Fibroblast of mammary gland (primary cell): ENCODE measurements around the gene TBC1D24.

Experiments
- DNase-seq: peaks from one replicate; pipeline ENCODE4 v3.0.0-alpha.2; 2010; ENCODE audit warnings: low read depth
- H3K4me3 ChIP-seq: 2 replicates; pipeline ENCODE4 v1.5.1; 2011; ENCODE audit warnings: low read depth, mild to moderate bottlenecking, low read length, moderate library complexity; ENCODE audit not compliant: control insufficient read depth
- CTCF ChIP-seq: conservative IDR thresholded peaks from 2 replicates; pipeline ENCODE4 v1.5.1; 2011; ENCODE audit warnings: low read depth, low read length, inconsistent platforms; ENCODE audit not compliant: control insufficient read depth, insufficient read depth

TBC1D24 gene

GRCh38 chr16:2472488-2472864 lies 2.5 kb upstream of the TBC1D24 start:
- no peak overlapping the region for H3K4me3 ChIP-seq
- DNase-seq = no peak
- TF ChIP-seq CTCF = no peak

- no peak overlapping the region for H3K4me3 ChIP-seq
- DNase-seq = no peak
- no peak for TF ChIP-seq CTCF
Measured at GRCh38 chr16:2472885-2473445, 2.0 kb upstream of the TBC1D24 start.

- H3K4me3 ChIP-seq = no peak overlapping the region
- no peak for DNase-seq
- TF ChIP-seq CTCF = no peak
Measured at GRCh38 chr16:2473446-2473926, 1.4 kb upstream of the TBC1D24 start.

- peak overlapping the region; percentile 61 for H3K4me3 ChIP-seq
- TF ChIP-seq CTCF = no peak
- DNase-seq = no peak
Measured at GRCh38 chr16:2473999-2474876, 689 bp upstream of the TBC1D24 start.

- no peak for TF ChIP-seq CTCF
- H3K4me3 ChIP-seq = peak overlapping the region; percentile 46
- no peak for DNase-seq
Measured at GRCh38 chr16:2475413-2476344, 752 bp downstream of the TBC1D24 start.

GRCh38 chr16:2476345-2476720 lies 1.4 kb downstream of the TBC1D24 start:
- DNase-seq = no peak
- no peak overlapping the region for H3K4me3 ChIP-seq
- no peak for TF ChIP-seq CTCF
